PFSK-1 (cell line): ENCODE measurements around the gene CCDC169.

Experiments
- POLR2AphosphoS5 ChIP-seq: IDR thresholded peaks from 2 replicates; pipeline ENCODE4 v1.6.1; 2012; ENCODE audit warnings: low read depth, mild to moderate bottlenecking, control low read depth, low read length, moderate library complexity
- SIN3A ChIP-seq: IDR thresholded peaks from 2 replicates; pipeline ENCODE4 v1.6.1; 2012; ENCODE audit warnings: mild to moderate bottlenecking, low read length, moderate library complexity, borderline replicate concordance; ENCODE audit not compliant: insufficient read depth
- TF ChIP-seq, protein P1 (sequence below), 2 experiments: IDR thresholded peaks; 2 replicates each; pipeline versions ENCODE4 v1.6.1 to v1.8.0; 2011 to 2012; ENCODE audit warnings: low read depth in 2 of 2, low read length in 2 of 2, control low read depth in 1 of 2, inconsistent platforms in 1 of 2, mild to moderate bottlenecking in 1 of 2, moderate library complexity in 1 of 2; ENCODE audit not compliant: insufficient read depth in 1 of 2

DNA sequence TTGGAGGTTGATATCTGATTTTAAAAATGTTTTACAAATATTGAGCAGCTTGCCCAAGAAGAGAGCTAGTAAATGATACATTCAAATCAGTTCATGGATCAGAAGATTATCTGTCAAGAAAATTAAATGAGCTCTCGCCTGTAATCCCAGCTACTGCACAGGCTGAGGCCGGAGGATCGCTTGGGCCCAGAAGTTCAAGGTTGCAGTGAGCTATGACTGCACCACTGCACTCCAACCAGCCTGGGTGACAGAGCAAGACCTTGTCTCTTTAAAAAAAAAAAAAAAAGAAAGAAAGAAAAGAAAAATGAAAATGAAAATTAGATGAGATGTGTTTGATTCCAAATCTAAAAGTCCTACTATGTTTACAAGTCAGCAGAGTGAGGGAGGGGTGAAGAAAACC lies 46.2 kb upstream of the CCDC169 start:
- TF ChIP-seq POLR2AphosphoS5 (no peak), SIN3A (no peak)
- TF ChIP-seq, protein P1, sequence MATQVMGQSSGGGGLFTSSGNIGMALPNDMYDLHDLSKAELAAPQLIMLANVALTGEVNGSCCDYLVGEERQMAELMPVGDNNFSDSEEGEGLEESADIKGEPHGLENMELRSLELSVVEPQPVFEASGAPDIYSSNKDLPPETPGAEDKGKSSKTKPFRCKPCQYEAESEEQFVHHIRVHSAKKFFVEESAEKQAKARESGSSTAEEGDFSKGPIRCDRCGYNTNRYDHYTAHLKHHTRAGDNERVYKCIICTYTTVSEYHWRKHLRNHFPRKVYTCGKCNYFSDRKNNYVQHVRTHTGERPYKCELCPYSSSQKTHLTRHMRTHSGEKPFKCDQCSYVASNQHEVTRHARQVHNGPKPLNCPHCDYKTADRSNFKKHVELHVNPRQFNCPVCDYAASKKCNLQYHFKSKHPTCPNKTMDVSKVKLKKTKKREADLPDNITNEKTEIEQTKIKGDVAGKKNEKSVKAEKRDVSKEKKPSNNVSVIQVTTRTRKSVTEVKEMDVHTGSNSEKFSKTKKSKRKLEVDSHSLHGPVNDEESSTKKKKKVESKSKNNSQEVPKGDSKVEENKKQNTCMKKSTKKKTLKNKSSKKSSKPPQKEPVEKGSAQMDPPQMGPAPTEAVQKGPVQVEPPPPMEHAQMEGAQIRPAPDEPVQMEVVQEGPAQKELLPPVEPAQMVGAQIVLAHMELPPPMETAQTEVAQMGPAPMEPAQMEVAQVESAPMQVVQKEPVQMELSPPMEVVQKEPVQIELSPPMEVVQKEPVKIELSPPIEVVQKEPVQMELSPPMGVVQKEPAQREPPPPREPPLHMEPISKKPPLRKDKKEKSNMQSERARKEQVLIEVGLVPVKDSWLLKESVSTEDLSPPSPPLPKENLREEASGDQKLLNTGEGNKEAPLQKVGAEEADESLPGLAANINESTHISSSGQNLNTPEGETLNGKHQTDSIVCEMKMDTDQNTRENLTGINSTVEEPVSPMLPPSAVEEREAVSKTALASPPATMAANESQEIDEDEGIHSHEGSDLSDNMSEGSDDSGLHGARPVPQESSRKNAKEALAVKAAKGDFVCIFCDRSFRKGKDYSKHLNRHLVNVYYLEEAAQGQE (IDR thresholded peaks at IDR 0.05; ENCODE audit: insufficient read depth in 1 of 2, low read depth in 2 of 2, low read length in 2 of 2), result no peak
